Right lobe of liver (tissue), 4 donors: ENCODE results near the gene ERRFI1.

Experiments
- POLR2A ChIP-seq: fragments of 450-650 bp; IDR thresholded peaks from one replicate; pipeline ENCODE4 v1.6.1; 2017; ENCODE audit warnings: antibody characterized with exemption, mild to moderate bottlenecking
- TF ChIP-seq, protein P1 (sequence below), 4 donors: fragments of 200-600 bp in 3 of 4; fragments of 450-650 bp in 1 of 4; IDR thresholded peaks; one replicate each; pipeline versions ENCODE4 v1.5.1 to v1.8.0; 2016 to 2022; ENCODE audit warnings: antibody characterized with exemption in 4 of 4, mild to moderate bottlenecking in 2 of 4
- donor health status: DM: no; HTN: no; CAD: no.
- donor health status: DM: no; HTN: no; CAD: no.
- donor health status: DM: no; HTN: yes; CAD: no.

DNA sequence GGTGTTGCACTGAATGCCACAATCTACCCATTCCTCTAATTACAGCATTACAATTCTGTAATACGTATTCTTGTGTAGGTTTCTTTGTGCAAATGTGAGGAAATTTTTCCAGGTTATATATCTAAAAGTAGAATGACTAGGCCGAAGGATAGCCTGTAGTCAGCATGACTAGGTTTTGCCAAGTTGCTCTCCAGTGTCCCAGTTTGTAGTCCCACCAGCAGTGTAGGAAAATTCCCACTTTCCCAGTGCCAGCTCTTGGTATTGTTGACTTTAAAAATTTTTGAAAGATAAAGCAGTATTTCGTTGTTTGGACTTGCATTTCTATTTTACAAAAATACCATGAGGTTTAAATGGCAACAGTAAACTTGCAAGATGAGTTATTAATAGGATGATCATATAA is 61.6 kb downstream of the ERRFI1 start:
- TF ChIP-seq, protein P1, sequence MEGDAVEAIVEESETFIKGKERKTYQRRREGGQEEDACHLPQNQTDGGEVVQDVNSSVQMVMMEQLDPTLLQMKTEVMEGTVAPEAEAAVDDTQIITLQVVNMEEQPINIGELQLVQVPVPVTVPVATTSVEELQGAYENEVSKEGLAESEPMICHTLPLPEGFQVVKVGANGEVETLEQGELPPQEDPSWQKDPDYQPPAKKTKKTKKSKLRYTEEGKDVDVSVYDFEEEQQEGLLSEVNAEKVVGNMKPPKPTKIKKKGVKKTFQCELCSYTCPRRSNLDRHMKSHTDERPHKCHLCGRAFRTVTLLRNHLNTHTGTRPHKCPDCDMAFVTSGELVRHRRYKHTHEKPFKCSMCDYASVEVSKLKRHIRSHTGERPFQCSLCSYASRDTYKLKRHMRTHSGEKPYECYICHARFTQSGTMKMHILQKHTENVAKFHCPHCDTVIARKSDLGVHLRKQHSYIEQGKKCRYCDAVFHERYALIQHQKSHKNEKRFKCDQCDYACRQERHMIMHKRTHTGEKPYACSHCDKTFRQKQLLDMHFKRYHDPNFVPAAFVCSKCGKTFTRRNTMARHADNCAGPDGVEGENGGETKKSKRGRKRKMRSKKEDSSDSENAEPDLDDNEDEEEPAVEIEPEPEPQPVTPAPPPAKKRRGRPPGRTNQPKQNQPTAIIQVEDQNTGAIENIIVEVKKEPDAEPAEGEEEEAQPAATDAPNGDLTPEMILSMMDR (IDR thresholded peaks at IDR 0.05) = no peak
- no peak for TF ChIP-seq POLR2A
